ENCODE data around the gene DPY19L3.
"Not testable (repeated sequence)": the region's sequence is repeated elsewhere in the genome, so short reads cannot be mapped to it uniquely, and the experiment has no call there.

The DPY19L3 gene

DNA sequence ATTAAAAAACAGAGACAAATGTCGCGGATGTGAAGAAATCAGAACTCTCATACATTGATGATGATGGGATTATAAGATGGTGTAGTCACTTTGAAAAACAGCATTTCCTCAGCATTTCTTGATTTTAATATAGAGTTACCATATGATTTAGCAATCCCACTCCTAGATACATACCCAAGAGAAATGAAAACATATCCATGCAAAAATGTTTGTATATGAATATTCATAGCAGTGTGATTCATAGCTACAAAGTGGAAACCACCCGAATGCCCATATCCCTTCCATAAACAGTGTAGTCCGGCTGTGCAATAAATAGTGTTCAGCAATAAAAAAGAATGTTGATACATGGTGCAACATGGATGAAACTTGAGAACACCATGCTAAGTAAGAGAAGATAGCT, 44.6 kb downstream of the DPY19L3 start:
- no peak for DNase-seq

GRCh38 chr19:32453736-32454135, 48.2 kb downstream of the DPY19L3 start:
- no peak for DNase-seq

GRCh38 chr19:32456406-32456805, 50.8 kb downstream of the DPY19L3 start:
- no peak for DNase-seq

DNA sequence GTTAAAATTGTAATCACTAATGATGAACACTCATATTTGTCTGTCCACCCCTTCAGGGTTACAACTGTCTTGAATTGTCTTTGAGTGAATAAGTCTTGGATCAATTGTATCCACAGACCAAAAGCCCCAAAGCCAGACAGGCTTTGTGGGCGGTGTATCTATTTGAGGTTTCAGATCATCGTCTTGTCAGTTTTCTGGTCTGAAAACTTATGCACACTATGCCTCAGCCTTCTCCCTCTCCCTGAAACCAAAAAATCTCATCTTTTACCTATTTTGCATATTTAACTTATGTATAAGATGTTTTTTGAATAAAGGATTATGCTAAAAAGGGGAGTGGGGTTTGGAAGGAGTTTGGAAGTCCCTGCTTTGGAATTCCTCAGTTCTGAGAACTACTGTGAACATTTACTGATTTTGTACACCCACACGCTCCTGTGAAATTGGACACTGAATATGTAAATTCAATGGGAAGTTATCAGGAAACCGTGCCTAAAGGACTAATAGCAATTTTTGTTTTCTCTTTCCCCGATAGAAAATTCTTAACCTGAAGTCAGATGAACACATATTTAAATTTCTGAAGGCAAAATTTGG, 52.1 kb downstream of the DPY19L3 start:
- DNase-seq: no peak

- DNase-seq: no peak
These were observed 53.0 kb downstream of the DPY19L3 start for GRCh38 chr19:32458500-32459123.

- no peak for DNase-seq
These were observed 53.8 kb downstream of the DPY19L3 start for GRCh38 chr19:32459204-32459865.

DNA sequence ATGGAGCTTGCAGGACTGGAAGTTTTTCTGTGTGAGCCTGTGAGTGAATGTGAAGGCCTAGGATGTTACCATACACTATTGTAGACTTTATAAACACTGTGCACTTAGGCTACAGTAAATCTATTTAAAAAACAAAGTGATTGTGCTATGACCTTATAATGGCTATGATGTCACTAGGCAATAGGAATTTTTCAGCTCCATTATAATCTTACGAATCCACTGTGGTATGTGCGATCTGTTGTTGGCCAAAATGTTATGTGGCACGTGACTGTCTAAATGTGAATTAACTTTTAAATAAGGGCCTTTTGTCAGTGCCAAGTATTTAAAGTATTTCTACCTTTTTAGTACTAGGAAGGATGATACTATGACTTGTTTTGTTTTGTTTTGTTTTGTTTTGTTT, 54.9 kb downstream of the DPY19L3 start:
- DNase-seq: no peak

DNA sequence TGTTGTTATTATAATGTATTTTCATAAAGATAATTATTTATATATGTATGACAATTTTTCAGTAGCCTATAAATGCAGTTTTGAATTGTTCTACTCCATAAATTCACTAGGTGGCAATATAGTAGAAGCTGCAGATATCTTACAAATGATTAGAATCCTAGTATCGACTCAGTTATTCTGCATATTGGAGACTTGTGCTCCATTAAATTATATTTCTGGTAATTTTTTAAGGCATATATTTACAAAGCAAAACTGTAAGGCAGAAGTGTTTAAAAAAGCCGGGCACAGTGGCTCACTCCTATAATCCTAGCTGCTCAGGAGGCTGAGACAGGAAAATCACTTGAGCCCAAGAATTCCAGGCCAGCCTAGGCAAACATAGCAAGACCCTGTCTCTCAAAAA, 58.7 kb downstream of the DPY19L3 start:
- no peak for DNase-seq

DNA sequence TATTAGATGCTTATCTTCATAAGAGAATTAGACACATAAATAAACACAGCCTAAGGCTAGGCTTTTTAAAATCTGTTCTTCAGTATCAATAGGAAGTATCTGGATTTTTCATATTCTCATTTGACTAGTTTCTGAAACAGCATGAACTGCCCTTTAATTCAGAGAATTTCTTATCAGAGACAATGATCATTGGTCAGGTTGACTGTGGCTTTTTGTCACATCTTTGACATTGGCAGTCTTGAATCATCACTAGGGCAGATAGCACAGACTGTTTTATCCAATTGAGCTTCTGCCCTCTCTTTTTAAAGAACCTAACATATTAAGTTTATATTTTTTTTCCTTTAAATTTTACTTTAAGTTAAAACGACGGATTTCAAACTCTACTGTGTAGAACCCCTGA, 59.6 kb downstream of the DPY19L3 start:
- DNase-seq: no peak

GRCh38 chr19:32469795-32470194, 64.2 kb downstream of the DPY19L3 start:
- DNase-seq: no peak

DNA sequence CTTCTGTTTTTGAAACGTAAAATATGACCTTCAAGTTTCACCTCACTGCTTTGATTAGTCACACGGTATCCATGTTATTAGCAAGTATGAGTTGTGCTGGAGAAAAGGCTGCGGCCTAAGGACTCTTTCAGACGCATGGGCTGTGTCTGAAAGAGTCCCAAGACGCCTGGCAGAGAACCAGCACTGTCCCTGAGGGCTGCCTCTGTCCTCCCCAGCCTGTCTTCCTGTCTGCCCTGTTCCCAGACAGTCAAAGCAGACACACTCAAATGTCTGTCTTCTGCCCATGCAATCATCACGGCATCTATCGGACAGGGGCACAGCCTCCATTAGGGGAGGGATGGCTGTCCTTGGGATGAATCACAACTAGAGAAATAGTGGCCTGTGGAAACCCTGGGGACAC, 65.5 kb downstream of the DPY19L3 start:
- no peak for DNase-seq

DNA sequence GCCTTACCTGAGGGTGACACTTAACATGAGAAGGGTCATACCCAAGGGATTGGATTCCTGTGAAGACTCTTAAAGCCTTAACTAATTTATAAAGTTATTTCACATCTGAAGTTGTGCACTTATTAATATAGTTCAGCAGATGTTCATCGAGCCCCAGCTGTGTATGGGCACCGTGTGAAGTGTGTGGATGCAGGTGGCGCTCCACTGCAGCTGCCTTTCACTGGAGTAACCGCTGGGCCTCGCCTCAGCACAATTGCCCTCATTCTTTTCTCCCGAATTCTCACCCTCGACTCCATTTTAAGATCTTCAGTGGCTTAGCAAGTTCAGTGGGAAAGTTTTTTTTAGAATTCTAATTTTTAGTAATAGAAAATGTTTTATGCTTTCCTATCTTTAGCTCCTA, 66.2 kb downstream of the DPY19L3 start:
- no peak for DNase-seq

DNA sequence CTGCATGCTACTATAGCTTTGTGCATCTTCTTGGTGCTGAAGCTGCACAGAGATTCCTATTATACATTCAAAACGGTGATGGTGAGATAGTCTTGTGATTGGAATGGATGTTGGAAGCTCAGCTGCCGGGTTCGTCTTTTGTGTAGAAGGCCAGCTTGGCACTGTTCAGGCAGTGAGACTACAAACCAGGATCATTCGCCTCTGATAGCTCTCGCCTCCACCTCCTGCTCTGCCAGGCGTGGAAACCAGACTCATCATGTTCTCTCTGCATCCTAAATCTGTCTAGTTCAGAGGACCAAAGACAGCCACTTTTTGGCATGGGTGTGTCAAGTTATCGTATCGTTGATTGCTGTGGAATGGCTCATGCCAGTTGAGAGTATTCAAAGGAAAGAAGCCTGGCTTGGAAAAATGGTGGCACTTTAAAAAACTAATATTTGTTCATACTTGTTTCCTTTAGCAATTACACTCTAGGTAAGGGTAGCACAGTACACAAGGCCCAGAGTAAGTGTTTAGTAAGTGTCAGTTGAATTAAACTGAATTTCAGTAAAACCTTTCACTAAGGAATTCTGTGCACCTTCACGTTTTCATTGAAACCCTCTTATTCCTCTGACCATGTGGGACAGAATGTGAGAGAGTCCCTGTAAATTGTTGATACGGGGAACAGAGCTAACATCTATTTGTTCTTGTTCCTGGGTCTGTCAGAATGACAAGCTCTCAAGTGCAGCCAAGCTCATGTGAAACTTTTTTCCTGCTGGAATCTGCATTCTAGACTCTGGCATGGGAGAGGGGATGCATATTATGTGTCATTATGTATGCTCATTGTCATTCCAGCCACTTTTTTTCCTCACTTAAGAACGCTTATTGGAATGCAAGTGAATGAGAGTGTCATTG, 69.8 kb downstream of the DPY19L3 start:
- no peak for DNase-seq

GRCh38 chr19:32476032-32476350, 70.4 kb downstream of the DPY19L3 start:
- DNase-seq: no peak

DNA sequence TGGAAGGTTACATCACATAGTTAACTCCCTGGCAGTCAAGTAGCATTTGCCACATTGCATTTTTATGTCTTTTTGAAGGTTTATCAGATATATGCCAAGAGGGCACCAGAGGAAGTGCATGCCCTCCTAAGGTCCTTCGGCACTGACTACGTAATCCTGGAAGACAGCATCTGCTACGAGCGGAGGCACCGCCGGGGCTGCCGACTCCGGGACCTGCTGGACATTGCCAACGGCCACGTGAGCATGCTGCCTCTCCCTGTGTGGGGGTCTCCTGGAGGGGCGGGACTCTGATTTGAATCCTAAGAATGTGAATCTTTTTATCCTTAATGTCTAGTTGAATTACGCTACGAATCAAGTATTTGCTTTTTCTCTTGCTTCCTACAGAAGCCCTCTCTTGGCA, 74.8 kb downstream of the DPY19L3 start:
- no peak for DNase-seq

DNA sequence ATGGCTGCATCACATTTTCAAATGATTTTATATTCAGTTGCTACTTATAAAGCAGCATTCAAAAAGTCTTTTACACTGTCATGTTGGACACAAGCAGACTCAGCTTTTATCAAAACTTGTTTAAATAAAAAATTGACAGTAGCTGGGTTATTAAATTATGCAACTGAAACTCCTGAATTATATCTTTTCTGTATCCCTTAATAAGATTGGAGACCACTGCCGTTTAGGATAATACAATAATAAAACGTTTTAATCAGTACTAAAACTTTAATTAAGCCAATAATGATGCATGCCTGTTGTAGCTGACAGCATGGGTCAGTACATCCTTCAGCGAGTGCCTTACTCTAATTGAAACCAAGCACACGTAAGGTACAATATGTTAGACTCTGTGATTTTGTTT, 78.0 kb downstream of the DPY19L3 start:
- no peak for DNase-seq

DNA sequence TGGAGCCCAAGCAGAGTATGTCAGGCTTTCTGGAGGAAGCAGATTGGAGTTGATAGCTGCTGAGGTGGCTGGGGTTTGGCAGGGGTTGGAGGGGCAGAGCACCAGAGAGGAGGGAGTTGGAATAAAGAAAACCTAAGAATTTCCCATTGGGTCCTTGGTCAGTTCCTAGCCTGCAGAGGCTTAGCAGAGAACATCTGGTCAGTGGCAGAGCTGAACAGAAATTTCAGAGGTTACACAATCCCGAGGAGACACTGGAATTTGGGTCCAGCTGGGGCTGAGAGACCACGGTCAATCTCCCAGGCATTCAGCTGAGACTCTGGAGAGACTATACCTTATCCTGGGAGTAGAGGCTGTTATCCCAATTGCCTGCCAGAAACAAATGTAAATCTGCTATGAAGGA, 84.4 kb downstream of the DPY19L3 start:
- no peak for DNase-seq

- DNase-seq: no peak
These were observed 91.8 kb downstream of the DPY19L3 start for GRCh38 chr19:32497391-32497790.

GRCh38 chr19:32498648-32499200, 93.2 kb downstream of the DPY19L3 start:
- DNase-seq: no peak

GRCh38 chr19:32512498-32512897, 106.9 kb downstream of the DPY19L3 start:
- DNase-seq: not testable (repeated sequence)

- DNase-seq: peak; percentile 29
These were observed 113.5 kb downstream of the DPY19L3 start for GRCh38 chr19:32519023-32519422.

DNA sequence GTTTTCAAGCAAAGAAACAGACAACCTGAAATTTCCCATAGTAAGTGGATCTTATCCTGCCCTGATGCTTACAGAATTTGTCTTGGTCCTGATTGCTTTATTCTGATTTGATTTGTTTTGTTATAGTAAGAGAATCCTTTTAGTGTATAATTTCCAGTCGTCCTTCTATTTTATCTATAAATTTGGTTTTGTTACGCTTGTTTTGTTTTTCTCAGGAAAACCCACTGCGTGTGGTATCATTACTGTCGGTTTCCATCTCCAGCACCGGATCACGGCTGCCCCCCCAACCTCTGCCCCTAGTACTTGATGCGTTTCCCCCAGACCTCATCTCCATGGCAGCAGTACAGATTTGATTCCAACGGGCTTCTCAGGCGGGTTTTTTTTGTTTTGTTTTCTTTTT, 117.4 kb downstream of the DPY19L3 start:
- DNase-seq: no peak

- DNase-seq: no peak
These were observed 121.3 kb downstream of the DPY19L3 start for GRCh38 chr19:32526895-32527294.
